Tibial nerve (tissue), 4 donors: ENCODE data around the gene STAT5B.

Source experiments
- EP300 ChIP-seq, 2 donors: sonication (generic); formaldehyde crosslinking; IDR thresholded peaks; one replicate each; pipeline ENCODE4 v1.6.1; 2017; ENCODE audit warnings: antibody characterized with exemption in 2 of 2, mild to moderate bottlenecking in 1 of 2
- POLR2A ChIP-seq, 2 donors: fragments of 450-650 bp; IDR thresholded peaks; one replicate each; pipeline ENCODE4 v1.6.1; 2017; ENCODE audit warnings: antibody characterized with exemption in 2 of 2, mild to moderate bottlenecking in 2 of 2, moderate library complexity in 2 of 2
- TF ChIP-seq, protein P1 (sequence below), 5 experiments: fragments of 200-600 bp in 3 of 5; fragments of 450-650 bp in 2 of 5; sonication (generic) in 3 of 5; IDR thresholded peaks; one replicate each; pipeline ENCODE4 v1.5.1; 2016 to 2019; ENCODE audit warnings: antibody characterized with exemption in 5 of 5, mild to moderate bottlenecking in 3 of 5, moderate library complexity in 2 of 5

DNA sequence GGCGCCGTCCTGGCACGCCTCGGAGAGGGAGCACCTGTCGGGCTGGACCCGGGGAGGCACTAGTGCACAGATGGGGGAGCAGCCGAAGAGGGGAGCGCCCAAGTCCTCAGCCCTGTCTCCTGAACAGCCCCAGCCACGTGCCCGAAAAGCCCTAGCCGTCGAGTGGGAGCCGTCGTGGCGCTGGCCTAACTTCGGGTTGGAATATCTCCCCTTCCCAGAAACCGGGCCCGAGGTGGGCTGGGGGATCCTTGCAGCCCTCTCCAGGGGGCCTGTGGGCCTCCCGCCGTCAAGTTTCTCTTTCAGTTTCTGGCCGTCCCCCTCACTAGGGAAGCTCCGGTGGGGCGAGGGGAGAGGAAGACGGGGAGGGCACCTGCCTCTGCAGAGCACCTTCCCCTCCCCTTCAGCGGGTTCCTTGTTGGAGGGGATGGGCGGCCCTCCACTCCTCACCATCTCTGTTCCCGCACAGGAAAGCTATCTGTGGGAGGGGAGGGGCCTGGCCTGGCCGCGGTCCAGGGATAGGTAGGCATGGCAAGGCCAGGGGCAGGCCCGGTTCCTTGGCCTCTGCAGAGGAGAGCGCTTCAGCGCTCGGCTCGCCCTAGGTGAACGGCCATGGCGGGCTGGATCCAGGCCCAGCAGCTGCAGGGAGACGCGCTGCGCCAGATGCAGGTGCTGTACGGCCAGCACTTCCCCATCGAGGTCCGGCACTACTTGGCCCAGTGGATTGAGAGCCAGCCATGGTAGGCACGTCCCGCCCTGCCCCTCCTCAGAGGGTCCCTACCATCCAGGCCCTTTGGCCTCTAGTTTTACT lies 12.8 kb upstream of the STAT5B start:
- TF ChIP-seq, protein P1, sequence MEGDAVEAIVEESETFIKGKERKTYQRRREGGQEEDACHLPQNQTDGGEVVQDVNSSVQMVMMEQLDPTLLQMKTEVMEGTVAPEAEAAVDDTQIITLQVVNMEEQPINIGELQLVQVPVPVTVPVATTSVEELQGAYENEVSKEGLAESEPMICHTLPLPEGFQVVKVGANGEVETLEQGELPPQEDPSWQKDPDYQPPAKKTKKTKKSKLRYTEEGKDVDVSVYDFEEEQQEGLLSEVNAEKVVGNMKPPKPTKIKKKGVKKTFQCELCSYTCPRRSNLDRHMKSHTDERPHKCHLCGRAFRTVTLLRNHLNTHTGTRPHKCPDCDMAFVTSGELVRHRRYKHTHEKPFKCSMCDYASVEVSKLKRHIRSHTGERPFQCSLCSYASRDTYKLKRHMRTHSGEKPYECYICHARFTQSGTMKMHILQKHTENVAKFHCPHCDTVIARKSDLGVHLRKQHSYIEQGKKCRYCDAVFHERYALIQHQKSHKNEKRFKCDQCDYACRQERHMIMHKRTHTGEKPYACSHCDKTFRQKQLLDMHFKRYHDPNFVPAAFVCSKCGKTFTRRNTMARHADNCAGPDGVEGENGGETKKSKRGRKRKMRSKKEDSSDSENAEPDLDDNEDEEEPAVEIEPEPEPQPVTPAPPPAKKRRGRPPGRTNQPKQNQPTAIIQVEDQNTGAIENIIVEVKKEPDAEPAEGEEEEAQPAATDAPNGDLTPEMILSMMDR (IDR thresholded peaks at IDR 0.05): no peak
- TF ChIP-seq EP300 (IDR thresholded peaks at IDR 0.05) (peak in 1 of 2 donors; percentile 11), POLR2A (IDR thresholded peaks at IDR 0.05) (no peak)
